ENCODE results near the gene PLCB4.

DNA sequence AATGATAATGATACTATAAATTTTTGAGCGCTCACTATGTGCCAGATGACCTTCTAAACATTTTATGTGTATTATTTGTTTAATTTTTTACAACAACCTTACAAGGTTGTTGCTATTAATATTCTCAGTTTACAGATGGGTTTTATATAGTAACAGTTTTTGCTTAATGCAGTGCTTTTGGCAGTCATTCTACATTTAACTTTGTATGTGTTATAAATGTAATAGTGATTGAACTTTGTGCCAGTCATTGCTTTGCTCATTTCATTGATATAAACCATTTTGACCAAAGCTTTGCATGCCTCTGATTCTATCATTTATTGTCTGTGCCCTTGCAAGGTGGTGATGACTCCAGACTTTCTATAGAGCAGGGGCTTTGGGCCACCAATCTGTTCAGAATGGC lies 239.2 kb downstream of the PLCB4 start:
- no peak for TF ChIP-seq CTCF (IDR thresholded peaks at IDR 0.05)
- no peak for TF ChIP-seq POLR2AphosphoS5 (IDR thresholded peaks at IDR 0.05)
- no peak for TF ChIP-seq EP300 (IDR thresholded peaks at IDR 0.05)
- no peak for TF ChIP-seq POLR2A (IDR thresholded peaks at IDR 0.05)
